ENCODE data around the gene UAP1L1.
A peak's percentile ranks its signal among the peaks of the same experiment; 100 is the strongest.

DNA sequence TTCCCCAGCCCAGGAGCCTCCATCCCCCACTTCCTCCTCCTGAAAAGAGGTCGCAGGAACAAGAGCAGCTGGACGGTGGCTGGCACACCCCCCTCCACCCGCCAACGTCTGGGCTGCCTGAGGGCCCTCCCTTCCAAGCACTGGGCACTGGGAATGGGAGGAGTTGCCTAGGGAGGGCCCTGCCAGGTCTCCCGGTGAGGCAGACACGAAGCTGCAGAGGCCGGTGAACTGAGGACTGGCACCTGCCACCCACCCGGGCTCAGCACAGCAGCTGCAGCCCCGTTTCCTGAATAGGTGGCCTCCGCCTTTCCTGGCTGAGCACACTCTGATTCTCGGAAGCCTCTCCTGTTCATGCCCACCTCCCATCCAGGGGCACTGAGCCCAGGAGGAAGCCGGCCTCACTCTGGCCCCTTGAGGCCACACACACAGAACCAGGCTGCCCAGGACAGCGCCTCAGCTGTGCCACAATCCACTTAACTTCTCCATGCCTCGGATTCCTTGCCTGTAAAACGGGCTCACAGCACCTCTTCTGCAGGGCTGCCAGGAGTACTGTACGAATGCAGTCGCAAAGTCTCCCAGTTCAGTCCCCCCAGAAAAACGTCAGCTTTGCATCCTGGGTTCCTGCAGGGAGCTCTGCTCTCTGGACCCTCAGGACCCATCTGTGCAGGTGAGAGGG, 32.7 kb upstream of the UAP1L1 start:
- TF ChIP-seq, protein P1, sequence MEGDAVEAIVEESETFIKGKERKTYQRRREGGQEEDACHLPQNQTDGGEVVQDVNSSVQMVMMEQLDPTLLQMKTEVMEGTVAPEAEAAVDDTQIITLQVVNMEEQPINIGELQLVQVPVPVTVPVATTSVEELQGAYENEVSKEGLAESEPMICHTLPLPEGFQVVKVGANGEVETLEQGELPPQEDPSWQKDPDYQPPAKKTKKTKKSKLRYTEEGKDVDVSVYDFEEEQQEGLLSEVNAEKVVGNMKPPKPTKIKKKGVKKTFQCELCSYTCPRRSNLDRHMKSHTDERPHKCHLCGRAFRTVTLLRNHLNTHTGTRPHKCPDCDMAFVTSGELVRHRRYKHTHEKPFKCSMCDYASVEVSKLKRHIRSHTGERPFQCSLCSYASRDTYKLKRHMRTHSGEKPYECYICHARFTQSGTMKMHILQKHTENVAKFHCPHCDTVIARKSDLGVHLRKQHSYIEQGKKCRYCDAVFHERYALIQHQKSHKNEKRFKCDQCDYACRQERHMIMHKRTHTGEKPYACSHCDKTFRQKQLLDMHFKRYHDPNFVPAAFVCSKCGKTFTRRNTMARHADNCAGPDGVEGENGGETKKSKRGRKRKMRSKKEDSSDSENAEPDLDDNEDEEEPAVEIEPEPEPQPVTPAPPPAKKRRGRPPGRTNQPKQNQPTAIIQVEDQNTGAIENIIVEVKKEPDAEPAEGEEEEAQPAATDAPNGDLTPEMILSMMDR (IDR thresholded peaks at IDR 0.05): no peak
- peak in 1 of 2 donors; percentile 15 for TF ChIP-seq POLR2A (IDR thresholded peaks at IDR 0.05)
